K562 (cell line): ENCODE measurements around the gene OR2D2. TPM values are rescaled to one million over a fixed set of nuclear protein-coding genes. Genes with fewer than 3 reads are reported as not detected.

Experiments used
- ATAC-seq: fragments of 200-7000 bp; cut with Tn5 transposase; 3 replicates; pipeline ENCODE4 v1.9.1; 2020; ENCODE audit warnings: moderate library complexity
- BruUV-seq: library from RNA; stranded (reverse); fragments of 400-500 nt; replicated peaks from 2 replicates; lab custom pipeline; 2021; lab: Mats Ljungman, UMichigan
- CTCF ChIA-PET: fragments of 300-600 bp; formaldehyde crosslinking; extraction: SDS; loops from one replicate; lab custom pipeline; 2021; ENCODE audit warnings: low intra/inter-chr PET ratio; lab: Yijun Ruan, JAX
- POLR2A ChIA-PET: fragments of 300-600, 350-650 bp; sonication (Branson Sonifier 250); formaldehyde crosslinking; extraction: SDS; loops from one replicate; lab custom pipeline; 2021; ENCODE audit warnings: antibody characterized with exemption, inconsistent platforms; lab: Yijun Ruan, JAX
- DNase-seq, 4 experiments: peaks; one replicate each; pipeline versions ENCODE4 v3.0.0 to v3.0.0-alpha.2; 2011 to 2018; ENCODE audit warnings: low spot score in 3 of 4, mixed read lengths in 3 of 4; ENCODE audit errors: extremely low read depth in 1 of 4
- FAIRE-seq: peaks from 2 replicates; lab custom pipeline; 2011; peaks lifted over from hg19 to GRCh38; lab: Jason Lieb, UNC
- H2AFZ ChIP-seq: 2 replicates; pipeline ENCODE4 v1.6.0; 2011; ENCODE audit warnings: low read depth, low read length, control low read depth, inconsistent platforms
- H3K27ac ChIP-seq: fragments of 200-600 bp; 3 replicates; pipeline ENCODE4 v1.8.0; 2011; ENCODE audit warnings: low read depth, mild to moderate bottlenecking, control low read depth, inconsistent platforms, low read length, moderate library complexity, mixed read lengths; ENCODE audit errors: extremely low read depth
- H3K27me3 ChIP-seq, 2 experiments: fragments of 300-600 bp in 1 of 2; 2 replicates in 1 of 2; 3 replicates in 1 of 2; pipeline versions ENCODE4 v1.6.0 to v1.8.0; 2011; ENCODE audit warnings: inconsistent platforms in 2 of 2, low read length in 2 of 2, mild to moderate bottlenecking in 1 of 2, mixed read lengths in 1 of 2, moderate library complexity in 1 of 2; ENCODE audit not compliant: control insufficient read depth in 2 of 2, insufficient read depth in 2 of 2
- H3K36me3 ChIP-seq: fragments of 300-600 bp; 3 replicates; pipeline ENCODE4 v1.8.0; 2011; ENCODE audit warnings: mild to moderate bottlenecking, low read length, inconsistent platforms; ENCODE audit not compliant: control insufficient read depth, insufficient read depth
- H3K4me1 ChIP-seq, 2 experiments: fragments of 200-600 bp in 1 of 2; replicated peaks in 1 of 2; 2 replicates in 1 of 2; 3 replicates in 1 of 2; pipeline versions ENCODE4 v1.5.1 to v1.8.0; 2011; ENCODE audit warnings: inconsistent platforms in 2 of 2, low read length in 2 of 2, mild to moderate bottlenecking in 1 of 2, mixed read lengths in 1 of 2, moderate library complexity in 1 of 2; ENCODE audit not compliant: control insufficient read depth in 2 of 2, insufficient read depth in 2 of 2
- H3K4me2 ChIP-seq: 2 replicates; pipeline ENCODE4 v1.6.1; 2011; ENCODE audit warnings: low read length, control low read depth, inconsistent platforms, mixed read lengths; ENCODE audit not compliant: insufficient read depth
- H3K4me3 ChIP-seq: fragments of 200-600 bp; sonication (generic), shearing (Covaris generic); 2 replicates; pipeline ENCODE4 v1.5.1; 2016; ENCODE audit warnings: control low read depth, inconsistent platforms
- H3K79me2 ChIP-seq: fragments of 200-600 bp; 3 replicates; pipeline ENCODE4 v1.8.0; 2011; ENCODE audit warnings: low read length, inconsistent platforms; ENCODE audit not compliant: control insufficient read depth, insufficient read depth
- H3K9ac ChIP-seq, 2 experiments: 2 replicates each; pipeline versions ENCODE4 v1.6.0 to v1.6.1; 2011; ENCODE audit warnings: low read depth in 2 of 2, low read length in 2 of 2, control low read depth in 1 of 2, inconsistent platforms in 1 of 2, mild to moderate bottlenecking in 1 of 2, mixed read lengths in 1 of 2; ENCODE audit not compliant: insufficient read depth in 1 of 2
- H3K9me1 ChIP-seq: one replicate; pipeline ENCODE4 v1.6.0; 2011; ENCODE audit warnings: inconsistent platforms, mild to moderate bottlenecking, low read length, moderate library complexity; ENCODE audit not compliant: control insufficient read depth, insufficient read depth
- H3K9me3 ChIP-seq: replicated peaks from 2 replicates; pipeline ENCODE4 v1.5.1; 2011; ENCODE audit warnings: low read depth, low read length, inconsistent platforms; ENCODE audit not compliant: control insufficient read depth, insufficient read depth
- H4K20me1 ChIP-seq: replicated peaks from 2 replicates; pipeline ENCODE4 v1.6.1; 2011; ENCODE audit warnings: low read length, inconsistent platforms, mixed read lengths; ENCODE audit not compliant: control insufficient read depth, insufficient read depth
- FOSL1 ChIP-seq: fragments of 200-800 bp; sonication (Bioruptor generic); conservative IDR thresholded peaks from 2 replicates; pipeline ENCODE4 v1.6.1; 2016; ENCODE audit warnings: missing genetic modification characterization, missing compliant biosample characterization
- HNRNPLL ChIP-seq: fragments of 200-400 bp; formaldehyde crosslinking; IDR thresholded peaks from 2 replicates; pipeline ENCODE4 v1.6.1; 2017; ENCODE audit warnings: low read length, low read depth, mild to moderate bottlenecking; ENCODE audit not compliant: poor library complexity, severe bottlenecking
- REST ChIP-seq, 2 experiments: fragments of 450-650 bp; formaldehyde crosslinking in 1 of 2; IDR thresholded peaks; 2 replicates each; pipeline versions ENCODE4 v1.4.0 to v1.6.1; 2014 to 2020; ENCODE audit warnings: mild to moderate bottlenecking in 2 of 2, borderline replicate concordance in 1 of 2, low read depth in 1 of 2
- SRSF1 ChIP-seq: fragments of 200-400 bp; formaldehyde crosslinking; IDR thresholded peaks from 2 replicates; pipeline ENCODE4 v1.6.1; 2017; ENCODE audit warnings: mild to moderate bottlenecking, low read depth, low read length, moderate library complexity
- YY1 ChIP-seq, 3 experiments: IDR thresholded peaks; 2 replicates each; pipeline ENCODE4 v1.6.1; 2011; ENCODE audit warnings: low read length in 2 of 3, mild to moderate bottlenecking in 2 of 3, moderate library complexity in 2 of 3, borderline replicate concordance in 1 of 3, control low read depth in 1 of 3, low read depth in 1 of 3; ENCODE audit not compliant: insufficient read depth in 3 of 3, insufficient replicate concordance in 2 of 3, control insufficient read depth in 1 of 3, insufficient read length in 1 of 3; ENCODE audit errors: extremely low read depth in 1 of 3
- ZBTB8A ChIP-seq: fragments of 450-650 bp; IDR thresholded peaks from 2 replicates; pipeline ENCODE4 v1.6.1; 2018; ENCODE audit warnings: mild to moderate bottlenecking, moderate library complexity; ENCODE audit not compliant: partially characterized antibody
- WGBS: fragments of 100-300 bp; shearing (Covaris generic); methylation state at CpG from one replicate; pipeline ENCODE4 v1.1.6; 2016; ENCODE audit warnings: low coverage, mixed read lengths; ENCODE audit not compliant: insufficient coverage; ENCODE audit errors: missing lambda C conversion rate; 5-methylcytosine and 5-hydroxymethylcytosine counted together
- in situ Hi-C: fragments of 300-500 bp; cut with MboI; formaldehyde crosslinking; loops from 4 replicates; pipeline ENCODE4 v1.15.0; 2018; ENCODE audit warnings: inconsistent platforms, mixed read lengths
- intact Hi-C: fragments of 100-400 bp; cut with micrococcal nuclease; formaldehyde crosslinking; loops from 2 replicates; pipeline ENCODE4 v1.14.2; 2022
- polyA plus RNA-seq, 8 experiments: library from polyadenylated mRNA; depleted of rRNA in 4 of 8; stranded (reverse) in 5 of 8; unstranded in 3 of 8; fragments of >200 nt; fragmentation: Nextera tagmentation in 2 of 8; fragmentation: Illumina TruSeq in 1 of 8; extraction: Ambion mirVana in 2 of 8; extraction: Trizol in 1 of 8; gene quantifications; 2 replicates each; pipeline versions ENCODE4 v1.2.1 to v1.2.3, GENCODE V29; 2011 to 2014; ENCODE audit warnings: inconsistent platforms in 1 of 8, missing spikeins in 1 of 8
- total RNA-seq, 7 experiments: library from RNA; depleted of rRNA in 6 of 7; stranded (reverse); fragments of >200 nt in 6 of 7; fragmentation: Illumina TruSeq in 2 of 7; extraction: Trizol in 2 of 7; gene quantifications; 2 replicates each; pipeline versions ENCODE4 v1.2.1 to v1.2.3, GENCODE V29; 2011 to 2021; ENCODE audit warnings: low replicate concordance in 1 of 7
- TF ChIP-seq, protein P1 (sequence below): sonication (generic); formaldehyde crosslinking; IDR thresholded peaks from 2 replicates; pipeline ENCODE4 v1.8.0; 2023; ENCODE audit warnings: missing genetic modification reagents, mild to moderate bottlenecking, borderline replicate concordance

OR2D2 gene
- total and polyA plus RNA-seq, 9 of the 15 experiments (the other 6 are each of a cell fraction or from before 2014, with no cell fraction given) = 0.10 to 1.0 (median 0.57) TPM; not detected in 2

DNA sequence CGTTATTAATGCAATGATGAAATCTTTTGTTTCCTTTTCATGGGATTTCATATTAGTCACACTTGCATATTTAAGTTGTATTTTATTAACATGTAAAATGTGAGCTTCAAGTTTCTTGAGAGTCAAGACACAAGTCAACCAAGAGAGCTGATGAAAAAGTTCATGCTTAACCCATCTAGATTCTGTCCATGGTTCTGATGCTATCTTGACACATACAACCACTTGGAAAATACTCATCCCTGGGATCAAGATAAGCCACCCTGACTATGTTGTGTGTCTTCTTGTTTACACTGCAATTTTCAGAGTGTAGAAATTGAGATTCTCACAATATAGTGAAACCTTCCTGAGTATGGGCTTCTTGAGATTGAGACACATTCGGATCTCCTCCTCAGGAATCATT, 16.5 kb downstream of the OR2D2 start:
- BruUV-seq = no TSS peak
- no peak overlapping the region for H3K27ac ChIP-seq
- no peak overlapping the region for H2AFZ ChIP-seq
- no peaks in the 10 kb centered on the region for H3K4me1 ChIP-seq
- ChIA-PET POLR2A (interaction anchor here (0.7 to 1.9 kb wide), 2 partner anchors 12 to 209 kb away, joined by 3 to 10 read pairs; partner anchors contain the start of gene OR10A2), CTCF (no interaction called here)
- H3K36me3 ChIP-seq = no peaks in the 10 kb centered on the region
- intact Hi-C loops = no loop called here
- FAIRE-seq = no peak
- H3K4me2 ChIP-seq = no peak overlapping the region
- ATAC-seq = no peak
- 0 out of 5 replicates have a peak, but pooled peaks cover 0 to 6% of the 10 kb centered on the region in 2 experiments for H3K27me3 ChIP-seq
- H3K9me1 ChIP-seq = no peaks in the 10 kb centered on the region
- H3K9me3 ChIP-seq = no peaks in the 10 kb centered on the region
- H4K20me1 ChIP-seq = no peaks in the 10 kb centered on the region
- H3K9ac ChIP-seq = no peak overlapping the region
- in situ Hi-C loops = no loop called here
- no peak overlapping the region for H3K4me3 ChIP-seq
- WGBS = 0% methylated on average over 2 of the region's 2 CpGs
- no peaks in the 10 kb centered on the region for H3K79me2 ChIP-seq
- DNase-seq = no peak
- TF ChIP-seq SRSF1 = no peak
- no peak for TF ChIP-seq HNRNPLL
- TF ChIP-seq ZBTB8A = no peak
- no peak for TF ChIP-seq YY1 (IDR thresholded peaks at IDR 0.05; ENCODE audit: borderline replicate concordance in 1 of 3, control insufficient read depth in 1 of 3, extremely low read depth in 1 of 3, insufficient read depth in 3 of 3, insufficient read length in 1 of 3, insufficient replicate concordance in 2 of 3, low read depth in 1 of 3, low read length in 2 of 3)
- TF ChIP-seq, protein P1, sequence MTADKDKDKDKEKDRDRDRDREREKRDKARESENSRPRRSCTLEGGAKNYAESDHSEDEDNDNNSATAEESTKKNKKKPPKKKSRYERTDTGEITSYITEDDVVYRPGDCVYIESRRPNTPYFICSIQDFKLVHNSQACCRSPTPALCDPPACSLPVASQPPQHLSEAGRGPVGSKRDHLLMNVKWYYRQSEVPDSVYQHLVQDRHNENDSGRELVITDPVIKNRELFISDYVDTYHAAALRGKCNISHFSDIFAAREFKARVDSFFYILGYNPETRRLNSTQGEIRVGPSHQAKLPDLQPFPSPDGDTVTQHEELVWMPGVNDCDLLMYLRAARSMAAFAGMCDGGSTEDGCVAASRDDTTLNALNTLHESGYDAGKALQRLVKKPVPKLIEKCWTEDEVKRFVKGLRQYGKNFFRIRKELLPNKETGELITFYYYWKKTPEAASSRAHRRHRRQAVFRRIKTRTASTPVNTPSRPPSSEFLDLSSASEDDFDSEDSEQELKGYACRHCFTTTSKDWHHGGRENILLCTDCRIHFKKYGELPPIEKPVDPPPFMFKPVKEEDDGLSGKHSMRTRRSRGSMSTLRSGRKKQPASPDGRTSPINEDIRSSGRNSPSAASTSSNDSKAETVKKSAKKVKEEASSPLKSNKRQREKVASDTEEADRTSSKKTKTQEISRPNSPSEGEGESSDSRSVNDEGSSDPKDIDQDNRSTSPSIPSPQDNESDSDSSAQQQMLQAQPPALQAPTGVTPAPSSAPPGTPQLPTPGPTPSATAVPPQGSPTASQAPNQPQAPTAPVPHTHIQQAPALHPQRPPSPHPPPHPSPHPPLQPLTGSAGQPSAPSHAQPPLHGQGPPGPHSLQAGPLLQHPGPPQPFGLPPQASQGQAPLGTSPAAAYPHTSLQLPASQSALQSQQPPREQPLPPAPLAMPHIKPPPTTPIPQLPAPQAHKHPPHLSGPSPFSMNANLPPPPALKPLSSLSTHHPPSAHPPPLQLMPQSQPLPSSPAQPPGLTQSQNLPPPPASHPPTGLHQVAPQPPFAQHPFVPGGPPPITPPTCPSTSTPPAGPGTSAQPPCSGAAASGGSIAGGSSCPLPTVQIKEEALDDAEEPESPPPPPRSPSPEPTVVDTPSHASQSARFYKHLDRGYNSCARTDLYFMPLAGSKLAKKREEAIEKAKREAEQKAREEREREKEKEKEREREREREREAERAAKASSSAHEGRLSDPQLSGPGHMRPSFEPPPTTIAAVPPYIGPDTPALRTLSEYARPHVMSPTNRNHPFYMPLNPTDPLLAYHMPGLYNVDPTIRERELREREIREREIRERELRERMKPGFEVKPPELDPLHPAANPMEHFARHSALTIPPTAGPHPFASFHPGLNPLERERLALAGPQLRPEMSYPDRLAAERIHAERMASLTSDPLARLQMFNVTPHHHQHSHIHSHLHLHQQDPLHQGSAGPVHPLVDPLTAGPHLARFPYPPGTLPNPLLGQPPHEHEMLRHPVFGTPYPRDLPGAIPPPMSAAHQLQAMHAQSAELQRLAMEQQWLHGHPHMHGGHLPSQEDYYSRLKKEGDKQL (CRISPR knock-in tag) = no peak
- TF ChIP-seq FOSL1 (tag) = no peak
- peak; percentile 49 for TF ChIP-seq REST (IDR thresholded peaks at IDR 0.05; ENCODE audit: borderline replicate concordance)
- no peak for TF ChIP-seq REST (CRISPR knock-in tag; IDR thresholded peaks at IDR 0.05; ENCODE audit: low read depth)
